Measurements from ENCODE around the gene C16orf95.

C16orf95 gene

GRCh38 chr16:87327798-87328495 is 10.8 kb upstream of the C16orf95 start:
- no peak for DNase-seq
- intact Hi-C loops (cut with DNase I; ENCODE audit: low total_unique reads), result no loop called here
- no peaks in the 10 kb centered on the region for H3K9me3 ChIP-seq
- no peak overlapping the region for H3K27ac ChIP-seq
- H3K4me3 ChIP-seq, result no peak overlapping the region
- TF ChIP-seq CTCF (IDR thresholded peaks at IDR 0.05), result no peak
- peaks cover 22 to 72% (median 56%) of the 10 kb centered on the region in 3 donors for H3K36me3 ChIP-seq
- H3K4me1 ChIP-seq, result peaks cover 0 to 4% (median 0%) of the 10 kb centered on the region in 4 donors
- H3K27me3 ChIP-seq, result no peaks in the 10 kb centered on the region

GRCh38 chr16:87326151-87326571 is 9.0 kb upstream of the C16orf95 start:
- Histone ChIP-seq H3K9me3 (no peaks in the 10 kb centered on the region), H3K36me3 (peaks cover 17 to 54% (median 38%) of the 10 kb centered on the region in 3 donors), H3K27me3 (no peaks in the 10 kb centered on the region), H3K27ac (no peak overlapping the region), H3K4me3 (no peak overlapping the region), H3K4me1 (peaks cover 0 to 4% (median 0%) of the 10 kb centered on the region in 4 donors)
- no peak for TF ChIP-seq CTCF (IDR thresholded peaks at IDR 0.05)
- intact Hi-C loops (cut with DNase I; ENCODE audit: low total_unique reads), result no loop called here
- DNase-seq, result no peak

GRCh38 chr16:87325423-87325858 is 8.2 kb upstream of the C16orf95 start:
- H3K4me3 ChIP-seq, result no peak overlapping the region
- intact Hi-C loops (cut with DNase I; ENCODE audit: low total_unique reads), result no loop called here
- peaks cover 0 to 4% (median 0%) of the 10 kb centered on the region in 4 donors for H3K4me1 ChIP-seq
- H3K27ac ChIP-seq, result no peak overlapping the region
- no peaks in the 10 kb centered on the region for H3K9me3 ChIP-seq
- TF ChIP-seq CTCF (IDR thresholded peaks at IDR 0.05), result no peak
- peaks cover 10 to 47% (median 31%) of the 10 kb centered on the region in 3 donors for H3K36me3 ChIP-seq
- DNase-seq, result no peak
- H3K27me3 ChIP-seq, result no peaks in the 10 kb centered on the region

- Histone ChIP-seq H3K9me3 (no peaks in the 10 kb centered on the region), H3K4me3 (no peak overlapping the region), H3K27me3 (no peaks in the 10 kb centered on the region), H3K36me3 (peaks cover 2 to 39% (median 23%) of the 10 kb centered on the region in 3 donors), H3K4me1 (peaks cover 0 to 4% (median 0%) of the 10 kb centered on the region in 4 donors), H3K27ac (no peak overlapping the region)
- intact Hi-C loops (cut with DNase I; ENCODE audit: low total_unique reads), result no loop called here
- DNase-seq, result no peak
- peak; percentile 60 to 82 for TF ChIP-seq CTCF (IDR thresholded peaks at IDR 0.05)
Measured at GRCh38 chr16:87324411-87325275, 7.5 kb upstream of the C16orf95 start.

- Histone ChIP-seq H3K4me1 (peaks cover 0 to 4% (median 0%) of the 10 kb centered on the region in 4 donors), H3K27ac (no peak overlapping the region), H3K27me3 (no peaks in the 10 kb centered on the region), H3K9me3 (no peaks in the 10 kb centered on the region), H3K36me3 (peaks cover 0 to 31% (median 17%) of the 10 kb centered on the region in 3 donors), H3K4me3 (no peak overlapping the region)
- no peak for DNase-seq
- TF ChIP-seq CTCF (IDR thresholded peaks at IDR 0.05), result no peak
- intact Hi-C loops (cut with DNase I; ENCODE audit: low total_unique reads), result no loop called here
Measured at GRCh38 chr16:87323727-87324410, 6.7 kb upstream of the C16orf95 start.
